ENCODE results near the gene LCA5.
A peak's percentile ranks its signal among the peaks of the same experiment; 100 is the strongest.

The LCA5 gene

DNA sequence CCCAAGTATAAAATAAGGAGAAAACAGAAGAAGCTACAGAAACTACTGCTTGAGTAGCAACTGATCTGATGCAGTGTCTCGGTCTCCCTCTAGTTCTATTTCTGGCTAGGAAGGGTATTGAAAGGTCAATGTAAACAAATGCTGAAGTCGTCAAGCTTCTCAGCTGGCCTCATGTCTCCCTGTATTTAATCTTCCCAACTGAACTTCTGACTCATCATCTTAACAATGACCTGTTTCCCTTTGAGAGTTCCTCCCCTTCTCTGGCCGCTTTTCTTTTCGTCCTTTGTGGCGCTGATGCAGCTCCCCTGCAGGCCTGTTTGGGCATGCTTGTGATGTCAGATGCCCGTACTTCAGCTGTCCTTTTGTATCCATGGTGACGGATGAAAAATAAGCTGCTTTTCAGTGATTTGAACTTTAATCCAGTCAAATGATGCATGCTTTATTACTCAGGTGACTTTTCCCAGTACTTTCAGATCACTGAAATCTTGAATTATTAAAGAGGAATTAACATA lies 7.8 kb upstream of the LCA5 start (continued):
- TF ChIP-seq, protein P1, sequence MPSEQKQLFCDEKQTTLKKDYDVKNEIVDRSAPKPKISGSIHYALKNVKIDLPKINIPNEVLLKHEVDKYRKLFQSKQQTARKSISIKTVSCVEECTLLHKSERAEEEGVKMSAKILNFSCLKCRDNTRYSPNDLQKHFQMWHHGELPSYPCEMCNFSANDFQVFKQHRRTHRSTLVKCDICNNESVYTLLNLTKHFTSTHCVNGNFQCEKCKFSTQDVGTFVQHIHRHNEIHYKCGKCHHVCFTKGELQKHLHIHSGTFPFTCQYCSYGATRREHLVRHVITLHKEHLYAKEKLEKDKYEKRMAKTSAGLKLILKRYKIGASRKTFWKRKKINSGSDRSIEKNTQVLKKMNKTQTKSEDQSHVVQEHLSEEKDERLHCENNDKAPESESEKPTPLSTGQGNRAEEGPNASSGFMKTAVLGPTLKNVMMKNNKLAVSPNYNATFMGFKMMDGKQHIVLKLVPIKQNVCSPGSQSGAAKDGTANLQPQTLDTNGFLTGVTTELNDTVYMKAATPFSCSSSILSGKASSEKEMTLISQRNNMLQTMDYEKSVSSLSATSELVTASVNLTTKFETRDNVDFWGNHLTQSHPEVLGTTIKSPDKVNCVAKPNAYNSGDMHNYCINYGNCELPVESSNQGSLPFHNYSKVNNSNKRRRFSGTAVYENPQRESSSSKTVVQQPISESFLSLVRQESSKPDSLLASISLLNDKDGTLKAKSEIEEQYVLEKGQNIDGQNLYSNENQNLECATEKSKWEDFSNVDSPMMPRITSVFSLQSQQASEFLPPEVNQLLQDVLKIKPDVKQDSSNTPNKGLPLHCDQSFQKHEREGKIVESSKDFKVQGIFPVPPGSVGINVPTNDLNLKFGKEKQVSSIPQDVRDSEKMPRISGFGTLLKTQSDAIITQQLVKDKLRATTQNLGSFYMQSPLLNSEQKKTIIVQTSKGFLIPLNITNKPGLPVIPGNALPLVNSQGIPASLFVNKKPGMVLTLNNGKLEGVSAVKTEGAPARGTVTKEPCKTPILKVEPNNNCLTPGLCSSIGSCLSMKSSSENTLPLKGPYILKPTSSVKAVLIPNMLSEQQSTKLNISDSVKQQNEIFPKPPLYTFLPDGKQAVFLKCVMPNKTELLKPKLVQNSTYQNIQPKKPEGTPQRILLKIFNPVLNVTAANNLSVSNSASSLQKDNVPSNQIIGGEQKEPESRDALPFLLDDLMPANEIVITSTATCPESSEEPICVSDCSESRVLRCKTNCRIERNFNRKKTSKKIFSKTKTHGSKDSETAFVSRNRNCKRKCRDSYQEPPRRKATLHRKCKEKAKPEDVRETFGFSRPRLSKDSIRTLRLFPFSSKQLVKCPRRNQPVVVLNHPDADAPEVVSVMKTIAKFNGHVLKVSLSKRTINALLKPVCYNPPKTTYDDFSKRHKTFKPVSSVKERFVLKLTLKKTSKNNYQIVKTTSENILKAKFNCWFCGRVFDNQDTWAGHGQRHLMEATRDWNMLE (tag by site-specific recombination; conservative IDR thresholded peaks at IDR 0.05; ENCODE audit: low read depth) = no peak
- no peak for TF ChIP-seq ZNF404 (tag by site-specific recombination; IDR thresholded peaks at IDR 0.05)
- TF ChIP-seq GFI1B (tag by site-specific recombination; IDR thresholded peaks at IDR 0.05) = no peak
- no peak for TF ChIP-seq KLF16 (tag by site-specific recombination; IDR thresholded peaks at IDR 0.05)
- no peak for TF ChIP-seq ZNF138 (tag by site-specific recombination; IDR thresholded peaks at IDR 0.05; ENCODE audit: borderline replicate concordance)
- TF ChIP-seq, protein P2, sequence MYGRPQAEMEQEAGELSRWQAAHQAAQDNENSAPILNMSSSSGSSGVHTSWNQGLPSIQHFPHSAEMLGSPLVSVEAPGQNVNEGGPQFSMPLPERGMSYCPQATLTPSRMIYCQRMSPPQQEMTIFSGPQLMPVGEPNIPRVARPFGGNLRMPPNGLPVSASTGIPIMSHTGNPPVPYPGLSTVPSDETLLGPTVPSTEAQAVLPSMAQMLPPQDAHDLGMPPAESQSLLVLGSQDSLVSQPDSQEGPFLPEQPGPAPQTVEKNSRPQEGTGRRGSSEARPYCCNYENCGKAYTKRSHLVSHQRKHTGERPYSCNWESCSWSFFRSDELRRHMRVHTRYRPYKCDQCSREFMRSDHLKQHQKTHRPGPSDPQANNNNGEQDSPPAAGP (tag by site-specific recombination; IDR thresholded peaks at IDR 0.05) = peak; percentile 82
- no peak for TF ChIP-seq ZNF513 (tag by site-specific recombination; IDR thresholded peaks at IDR 0.05)
- no peak for TF ChIP-seq ZNF114 (tag by site-specific recombination; IDR thresholded peaks at IDR 0.05)
- TF ChIP-seq GLI2 (tag by site-specific recombination; IDR thresholded peaks at IDR 0.05; ENCODE audit: borderline replicate concordance, low read depth) = peak; percentile 30; the same call in 1 of the 2 replicates
- TF ChIP-seq ZNF239 (tag by site-specific recombination; IDR thresholded peaks at IDR 0.05) = no peak
- peak; percentile 69 for TF ChIP-seq OSR2 (tag by site-specific recombination; IDR thresholded peaks at IDR 0.05)
- TF ChIP-seq, protein P3, sequence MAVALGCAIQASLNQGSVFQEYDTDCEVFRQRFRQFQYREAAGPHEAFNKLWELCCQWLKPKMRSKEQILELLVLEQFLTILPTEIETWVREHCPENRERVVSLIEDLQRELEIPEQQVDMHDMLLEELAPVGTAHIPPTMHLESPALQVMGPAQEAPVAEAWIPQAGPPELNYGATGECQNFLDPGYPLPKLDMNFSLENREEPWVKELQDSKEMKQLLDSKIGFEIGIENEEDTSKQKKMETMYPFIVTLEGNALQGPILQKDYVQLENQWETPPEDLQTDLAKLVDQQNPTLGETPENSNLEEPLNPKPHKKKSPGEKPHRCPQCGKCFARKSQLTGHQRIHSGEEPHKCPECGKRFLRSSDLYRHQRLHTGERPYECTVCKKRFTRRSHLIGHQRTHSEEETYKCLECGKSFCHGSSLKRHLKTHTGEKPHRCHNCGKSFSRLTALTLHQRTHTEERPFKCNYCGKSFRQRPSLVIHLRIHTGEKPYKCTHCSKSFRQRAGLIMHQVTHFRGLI (tag by site-specific recombination; IDR thresholded peaks at IDR 0.05) = 0 out of 2 replicates have a peak, but pooled peaks have one; percentile 28
- peak; percentile 98 for TF ChIP-seq PRDM1 (tag by site-specific recombination; IDR thresholded peaks at IDR 0.05)
- TF ChIP-seq ZNF561 (tag by site-specific recombination; IDR thresholded peaks at IDR 0.05; ENCODE audit: borderline replicate concordance) = peak; percentile 66
- TF ChIP-seq, protein P4, sequence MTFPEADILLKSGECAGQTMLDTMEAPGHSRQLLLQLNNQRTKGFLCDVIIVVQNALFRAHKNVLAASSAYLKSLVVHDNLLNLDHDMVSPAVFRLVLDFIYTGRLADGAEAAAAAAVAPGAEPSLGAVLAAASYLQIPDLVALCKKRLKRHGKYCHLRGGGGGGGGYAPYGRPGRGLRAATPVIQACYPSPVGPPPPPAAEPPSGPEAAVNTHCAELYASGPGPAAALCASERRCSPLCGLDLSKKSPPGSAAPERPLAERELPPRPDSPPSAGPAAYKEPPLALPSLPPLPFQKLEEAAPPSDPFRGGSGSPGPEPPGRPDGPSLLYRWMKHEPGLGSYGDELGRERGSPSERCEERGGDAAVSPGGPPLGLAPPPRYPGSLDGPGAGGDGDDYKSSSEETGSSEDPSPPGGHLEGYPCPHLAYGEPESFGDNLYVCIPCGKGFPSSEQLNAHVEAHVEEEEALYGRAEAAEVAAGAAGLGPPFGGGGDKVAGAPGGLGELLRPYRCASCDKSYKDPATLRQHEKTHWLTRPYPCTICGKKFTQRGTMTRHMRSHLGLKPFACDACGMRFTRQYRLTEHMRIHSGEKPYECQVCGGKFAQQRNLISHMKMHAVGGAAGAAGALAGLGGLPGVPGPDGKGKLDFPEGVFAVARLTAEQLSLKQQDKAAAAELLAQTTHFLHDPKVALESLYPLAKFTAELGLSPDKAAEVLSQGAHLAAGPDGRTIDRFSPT (tag by site-specific recombination; IDR thresholded peaks at IDR 0.05) = peak; percentile 79; the same call in 1 of the 2 replicates
- TF ChIP-seq TSHZ1 (tag by site-specific recombination; IDR thresholded peaks at IDR 0.05; ENCODE audit: borderline replicate concordance) = peak; percentile 90; the same call in 1 of the 2 replicates
- TF ChIP-seq, protein P5, sequence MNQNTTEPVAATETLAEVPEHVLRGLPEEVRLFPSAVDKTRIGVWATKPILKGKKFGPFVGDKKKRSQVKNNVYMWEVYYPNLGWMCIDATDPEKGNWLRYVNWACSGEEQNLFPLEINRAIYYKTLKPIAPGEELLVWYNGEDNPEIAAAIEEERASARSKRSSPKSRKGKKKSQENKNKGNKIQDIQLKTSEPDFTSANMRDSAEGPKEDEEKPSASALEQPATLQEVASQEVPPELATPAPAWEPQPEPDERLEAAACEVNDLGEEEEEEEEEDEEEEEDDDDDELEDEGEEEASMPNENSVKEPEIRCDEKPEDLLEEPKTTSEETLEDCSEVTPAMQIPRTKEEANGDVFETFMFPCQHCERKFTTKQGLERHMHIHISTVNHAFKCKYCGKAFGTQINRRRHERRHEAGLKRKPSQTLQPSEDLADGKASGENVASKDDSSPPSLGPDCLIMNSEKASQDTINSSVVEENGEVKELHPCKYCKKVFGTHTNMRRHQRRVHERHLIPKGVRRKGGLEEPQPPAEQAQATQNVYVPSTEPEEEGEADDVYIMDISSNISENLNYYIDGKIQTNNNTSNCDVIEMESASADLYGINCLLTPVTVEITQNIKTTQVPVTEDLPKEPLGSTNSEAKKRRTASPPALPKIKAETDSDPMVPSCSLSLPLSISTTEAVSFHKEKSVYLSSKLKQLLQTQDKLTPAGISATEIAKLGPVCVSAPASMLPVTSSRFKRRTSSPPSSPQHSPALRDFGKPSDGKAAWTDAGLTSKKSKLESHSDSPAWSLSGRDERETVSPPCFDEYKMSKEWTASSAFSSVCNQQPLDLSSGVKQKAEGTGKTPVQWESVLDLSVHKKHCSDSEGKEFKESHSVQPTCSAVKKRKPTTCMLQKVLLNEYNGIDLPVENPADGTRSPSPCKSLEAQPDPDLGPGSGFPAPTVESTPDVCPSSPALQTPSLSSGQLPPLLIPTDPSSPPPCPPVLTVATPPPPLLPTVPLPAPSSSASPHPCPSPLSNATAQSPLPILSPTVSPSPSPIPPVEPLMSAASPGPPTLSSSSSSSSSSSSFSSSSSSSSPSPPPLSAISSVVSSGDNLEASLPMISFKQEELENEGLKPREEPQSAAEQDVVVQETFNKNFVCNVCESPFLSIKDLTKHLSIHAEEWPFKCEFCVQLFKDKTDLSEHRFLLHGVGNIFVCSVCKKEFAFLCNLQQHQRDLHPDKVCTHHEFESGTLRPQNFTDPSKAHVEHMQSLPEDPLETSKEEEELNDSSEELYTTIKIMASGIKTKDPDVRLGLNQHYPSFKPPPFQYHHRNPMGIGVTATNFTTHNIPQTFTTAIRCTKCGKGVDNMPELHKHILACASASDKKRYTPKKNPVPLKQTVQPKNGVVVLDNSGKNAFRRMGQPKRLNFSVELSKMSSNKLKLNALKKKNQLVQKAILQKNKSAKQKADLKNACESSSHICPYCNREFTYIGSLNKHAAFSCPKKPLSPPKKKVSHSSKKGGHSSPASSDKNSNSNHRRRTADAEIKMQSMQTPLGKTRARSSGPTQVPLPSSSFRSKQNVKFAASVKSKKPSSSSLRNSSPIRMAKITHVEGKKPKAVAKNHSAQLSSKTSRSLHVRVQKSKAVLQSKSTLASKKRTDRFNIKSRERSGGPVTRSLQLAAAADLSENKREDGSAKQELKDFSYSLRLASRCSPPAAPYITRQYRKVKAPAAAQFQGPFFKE (tag by site-specific recombination; IDR thresholded peaks at IDR 0.05; ENCODE audit: borderline replicate concordance) = no peak

All from HEK293 (cell line).